ENCODE results near the gene CAMKK2. TPM values are rescaled to one million over a fixed set of nuclear protein-coding genes. Genes with fewer than 3 reads are reported as not detected.

CAMKK2 gene
- total RNA-seq, 1 donor: 14.7 TPM

- TF ChIP-seq CTCF (IDR thresholded peaks at IDR 0.05; ENCODE audit: insufficient read depth, low read depth, low read length): no peak
- H3K4me3 ChIP-seq (ENCODE audit: low read depth, low read length): no peak overlapping the region
- DNase-seq (ENCODE audit: low read depth): no peak
These were observed 79.4 kb downstream of the CAMKK2 start for GRCh38 chr12:121217063-121217462.

GRCh38 chr12:121216102-121216501, 80.4 kb downstream of the CAMKK2 start:
- no peak for TF ChIP-seq CTCF (IDR thresholded peaks at IDR 0.05; ENCODE audit: insufficient read depth, low read depth, low read length)
- DNase-seq (ENCODE audit: low read depth): no peak
- H3K4me3 ChIP-seq (ENCODE audit: low read depth, low read length): no peak overlapping the region

- DNase-seq (ENCODE audit: low read depth): peak; percentile 98
- TF ChIP-seq CTCF (IDR thresholded peaks at IDR 0.05; ENCODE audit: insufficient read depth, low read depth, low read length): no peak
- no peak overlapping the region for H3K4me3 ChIP-seq (ENCODE audit: low read depth, low read length)
These were observed 81.4 kb downstream of the CAMKK2 start for GRCh38 chr12:121214855-121215745.

- no peak for TF ChIP-seq CTCF (IDR thresholded peaks at IDR 0.05; ENCODE audit: insufficient read depth, low read depth, low read length)
- peak; percentile 89 for DNase-seq (ENCODE audit: low read depth)
- H3K4me3 ChIP-seq (ENCODE audit: low read depth, low read length): no peak overlapping the region
These were observed 82.2 kb downstream of the CAMKK2 start for GRCh38 chr12:121214166-121214777.

- no peak for DNase-seq (ENCODE audit: low read depth)
- no peak overlapping the region for H3K4me3 ChIP-seq (ENCODE audit: low read depth, low read length)
- no peak for TF ChIP-seq CTCF (IDR thresholded peaks at IDR 0.05; ENCODE audit: insufficient read depth, low read depth, low read length)
These were observed 83.6 kb downstream of the CAMKK2 start for GRCh38 chr12:121212875-121213274.

GRCh38 chr12:121209624-121210572, 86.6 kb downstream of the CAMKK2 start, which contains the start of gene P2RX4:
P2RX4 (plus strand) TSS chr12:121210129; CDS start chr12:121210165, 36 bp downstream.
- peak within 1 kb of the TSS; percentile 67 for H3K4me3 ChIP-seq (ENCODE audit: low read depth, low read length)
- peak; percentile 19 for TF ChIP-seq CTCF (IDR thresholded peaks at IDR 0.05; ENCODE audit: insufficient read depth, low read depth, low read length)
- DNase-seq (ENCODE audit: low read depth): peak; percentile 83

Measured in fibroblast of villous mesenchyme (primary cell).